ENCODE results near the gene JMJD1C.

The JMJD1C gene

GRCh38 chr10:63280386-63280785 lies 185.4 kb downstream of the JMJD1C start:
- DNase-seq, result no peak

GRCh38 chr10:63275094-63275493 lies 190.7 kb downstream of the JMJD1C start:
- DNase-seq, result no peak

GRCh38 chr10:63273577-63273976 lies 192.2 kb downstream of the JMJD1C start:
- DNase-seq, result no peak

- peak; percentile 96 for DNase-seq
Measured at GRCh38 chr10:63268798-63269503, 196.8 kb downstream of the JMJD1C start.

- peak; percentile 45 for DNase-seq
Measured at GRCh38 chr10:63268149-63268797, 197.5 kb downstream of the JMJD1C start.

- DNase-seq, result peak; percentile 31
Measured at GRCh38 chr10:63267414-63268148, 198.2 kb downstream of the JMJD1C start.

GRCh38 chr10:63266391-63267316 lies 199.1 kb downstream of the JMJD1C start:
- DNase-seq, result no peak

- DNase-seq, result no peak
Measured at GRCh38 chr10:63265683-63266235, 200.0 kb downstream of the JMJD1C start.

GRCh38 chr10:63265222-63265617 lies 200.6 kb downstream of the JMJD1C start:
- peak; percentile 59 for DNase-seq

- no peak for DNase-seq
Measured at GRCh38 chr10:63264617-63265221, 201.1 kb downstream of the JMJD1C start.

- no peak for DNase-seq
Measured at GRCh38 chr10:63262430-63263073, 203.2 kb downstream of the JMJD1C start.

- no peak for DNase-seq
Measured at GRCh38 chr10:63261496-63261895, 204.3 kb downstream of the JMJD1C start.

GRCh38 chr10:63260860-63261251 lies 204.9 kb downstream of the JMJD1C start:
- no peak for DNase-seq

- no peak for DNase-seq
Measured at GRCh38 chr10:63260103-63260859, 205.5 kb downstream of the JMJD1C start.

- no peak for DNase-seq
Measured at GRCh38 chr10:63258920-63259678, 206.7 kb downstream of the JMJD1C start.

- DNase-seq, result no peak
Measured at GRCh38 chr10:63257778-63258177, 208.0 kb downstream of the JMJD1C start.

GRCh38 chr10:63256009-63256773 lies 209.6 kb downstream of the JMJD1C start:
- no peak for DNase-seq

GRCh38 chr10:63255316-63255715 lies 210.5 kb downstream of the JMJD1C start:
- DNase-seq, result no peak

- no peak for DNase-seq
Measured at GRCh38 chr10:63253040-63253439, 212.7 kb downstream of the JMJD1C start.

All from NCI-H146 (cell line).